HG02623 (cell line): Measurements from ENCODE around the gene TTC23L.
"Not testable (repeated sequence)": the region's sequence is repeated elsewhere in the genome, so short reads cannot be mapped to it uniquely, and the experiment has no call there.

Source experiments
- ATAC-seq: cut with Tn5 transposase; IDR thresholded peaks from one replicate; pipeline ENCODE4 v1.9.1; 2021; ENCODE audit warnings: moderate library complexity; ENCODE audit not compliant: unreplicated experiment

The TTC23L gene, protein sequence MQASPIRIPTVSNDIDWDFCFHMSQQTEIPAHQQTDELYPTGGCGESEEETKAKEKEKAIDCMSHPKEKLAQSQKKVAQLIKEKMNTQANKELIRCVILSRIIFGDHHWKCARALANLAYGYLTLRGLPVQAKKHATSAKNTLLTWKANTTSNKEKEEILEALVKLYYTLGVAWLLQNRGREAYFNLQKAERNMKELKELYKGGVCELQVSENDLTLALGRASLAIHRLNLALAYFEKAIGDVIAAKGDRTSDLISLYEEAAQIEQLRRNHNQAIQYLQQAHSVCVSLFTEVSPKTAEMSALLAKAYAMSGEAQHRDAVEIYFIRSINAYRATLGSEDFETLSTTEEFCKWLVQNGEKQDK

DNA sequence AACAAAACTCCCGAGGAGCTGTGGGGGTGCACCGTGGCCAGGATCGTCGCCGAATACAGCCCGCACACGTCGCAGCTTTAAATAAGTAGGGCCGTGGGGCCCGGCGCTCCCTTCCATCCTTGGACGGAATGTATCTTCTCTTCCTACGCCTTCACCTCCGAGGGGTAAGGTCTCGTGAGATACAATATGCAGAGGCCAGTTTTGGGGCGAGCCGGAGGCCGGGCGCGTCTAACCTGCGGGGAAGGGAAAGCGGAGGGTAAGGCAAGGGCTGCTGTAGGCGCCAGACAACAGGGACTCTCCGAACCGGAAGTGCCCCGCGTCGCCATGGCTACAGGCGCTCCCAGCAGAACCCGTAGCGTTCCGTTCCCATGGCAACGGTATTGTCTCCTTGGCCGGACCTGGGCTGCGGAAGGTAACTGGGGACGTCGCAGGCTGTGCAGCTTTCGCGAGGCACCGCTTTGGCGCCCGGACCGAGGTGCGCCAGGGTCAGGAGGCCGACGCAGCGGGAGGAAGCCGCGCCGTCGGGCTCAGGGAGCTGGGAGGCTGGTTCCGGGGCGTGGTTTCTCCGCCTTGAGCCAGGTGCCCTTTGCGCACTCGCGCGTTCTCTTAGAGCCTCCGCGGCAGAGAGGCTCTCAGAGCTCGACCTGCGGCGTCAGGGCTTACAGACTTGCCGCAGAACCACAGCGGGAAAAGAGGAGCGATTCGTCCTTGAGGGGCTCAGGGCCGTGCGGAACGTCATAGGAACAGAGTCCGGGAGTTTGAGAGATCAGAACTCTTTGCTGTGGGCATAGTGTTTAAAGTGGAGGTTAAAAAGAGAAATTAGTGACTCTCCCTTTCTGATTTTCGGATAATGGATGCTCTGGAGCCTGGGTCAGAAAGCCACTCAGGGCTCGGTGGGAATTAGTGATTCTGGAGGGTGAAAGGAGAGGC, at the start of gene TTC23L:
TSS of gene TTC23L (plus strand) at position 380 of the 930 bp plus-strand sequence. CDS start 1,508 bp downstream, outside the sequence.
- peak; percentile 97 for ATAC-seq

DNA sequence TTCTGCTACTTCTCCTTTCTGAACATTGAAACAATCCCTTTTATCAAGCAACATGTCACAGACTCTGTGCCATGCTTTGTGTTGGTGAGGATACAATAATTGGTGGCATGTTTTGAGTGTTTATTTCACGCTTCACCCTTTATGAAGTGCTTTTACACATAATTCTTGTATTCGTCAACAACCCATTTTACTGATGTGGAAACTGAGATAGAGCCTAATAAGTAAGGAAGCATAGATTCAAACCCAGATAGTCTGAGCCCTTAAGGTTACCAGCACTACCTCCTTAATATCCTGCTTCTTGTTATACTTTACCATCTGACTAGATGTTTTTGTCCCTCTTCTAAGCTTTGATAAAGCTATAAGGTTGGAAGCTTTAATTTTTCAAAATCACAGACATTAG, 49.3 kb upstream of the TTC23L start:
- ATAC-seq: no peak

DNA sequence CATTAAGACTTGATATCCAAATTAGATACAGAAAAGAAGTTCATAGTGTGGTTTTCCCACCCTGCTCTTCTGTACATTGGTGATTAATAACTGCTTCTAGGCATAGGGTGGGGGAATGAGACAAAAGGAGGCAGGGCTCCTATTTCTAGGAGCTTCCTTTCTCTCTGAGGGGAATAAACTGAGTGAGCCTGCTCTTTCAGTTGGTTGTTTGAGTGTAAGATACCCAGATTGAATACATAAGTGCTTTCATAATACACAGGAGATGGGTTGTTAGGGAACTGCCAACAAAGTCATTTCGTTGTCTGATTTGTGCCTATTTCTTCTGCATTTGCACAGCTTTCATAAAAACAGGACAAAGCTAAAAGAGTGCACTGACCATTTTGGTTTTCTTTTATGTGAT, 48.9 kb upstream of the TTC23L start:
- no peak for ATAC-seq

DNA sequence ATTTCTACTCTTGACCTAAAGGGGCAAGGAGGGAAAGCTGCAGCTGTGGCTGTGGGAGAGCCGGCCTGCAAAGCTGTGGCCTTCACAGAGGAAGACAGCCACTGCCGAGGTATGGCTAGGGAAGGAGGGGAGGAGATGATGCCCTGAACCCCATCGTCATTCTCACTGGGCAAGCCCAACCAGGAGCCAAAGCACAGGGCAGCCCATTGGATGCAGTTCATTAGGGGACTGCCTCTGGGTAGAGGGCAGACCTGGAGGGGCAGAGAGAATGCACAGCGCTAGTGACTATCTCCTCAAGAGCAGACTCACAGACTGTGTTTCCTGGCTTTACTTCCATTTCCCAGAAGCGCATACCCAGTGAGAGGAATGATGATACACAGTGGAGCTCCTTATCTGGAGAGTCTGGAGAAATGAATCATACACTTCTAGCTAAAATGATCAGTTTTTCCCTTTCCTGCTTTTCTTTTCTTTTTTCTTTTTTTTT, 47.2 kb upstream of the TTC23L start:
- no peak for ATAC-seq

DNA sequence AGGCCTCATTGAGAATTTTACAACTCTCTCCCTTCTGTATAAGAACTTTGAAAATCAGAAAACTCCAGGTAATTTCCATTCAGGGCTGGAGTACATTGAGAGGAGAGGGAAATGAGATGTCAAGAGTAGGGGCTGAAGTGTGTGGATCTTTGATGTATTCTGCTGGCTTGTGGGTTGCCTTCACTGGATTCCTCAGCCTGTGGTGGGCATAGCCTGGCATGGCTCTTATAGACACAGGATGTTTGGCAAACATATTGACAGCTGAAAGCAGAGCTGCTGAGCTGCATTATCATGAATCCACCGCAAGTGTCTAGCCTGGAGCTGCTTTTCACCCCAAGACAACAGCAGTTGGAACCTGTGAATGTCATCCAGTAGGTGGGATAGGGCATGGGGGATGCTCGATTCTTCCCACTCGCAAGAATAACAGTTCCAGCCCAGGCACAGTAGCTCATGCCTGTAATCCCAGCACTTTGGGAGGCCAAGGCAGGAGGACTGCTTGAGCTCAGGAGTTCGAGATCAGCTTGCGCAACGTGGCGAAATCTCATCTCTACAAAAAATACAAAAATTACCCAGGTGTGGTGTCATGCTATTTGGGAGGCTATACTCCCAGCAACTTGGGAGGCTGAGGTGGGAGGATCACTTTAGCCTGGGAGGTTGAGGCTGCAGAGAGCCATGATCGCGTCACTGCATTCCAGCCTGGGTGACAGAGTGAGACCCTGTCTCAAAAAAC, 36.0 kb upstream of the TTC23L start:
- no peak for ATAC-seq

DNA sequence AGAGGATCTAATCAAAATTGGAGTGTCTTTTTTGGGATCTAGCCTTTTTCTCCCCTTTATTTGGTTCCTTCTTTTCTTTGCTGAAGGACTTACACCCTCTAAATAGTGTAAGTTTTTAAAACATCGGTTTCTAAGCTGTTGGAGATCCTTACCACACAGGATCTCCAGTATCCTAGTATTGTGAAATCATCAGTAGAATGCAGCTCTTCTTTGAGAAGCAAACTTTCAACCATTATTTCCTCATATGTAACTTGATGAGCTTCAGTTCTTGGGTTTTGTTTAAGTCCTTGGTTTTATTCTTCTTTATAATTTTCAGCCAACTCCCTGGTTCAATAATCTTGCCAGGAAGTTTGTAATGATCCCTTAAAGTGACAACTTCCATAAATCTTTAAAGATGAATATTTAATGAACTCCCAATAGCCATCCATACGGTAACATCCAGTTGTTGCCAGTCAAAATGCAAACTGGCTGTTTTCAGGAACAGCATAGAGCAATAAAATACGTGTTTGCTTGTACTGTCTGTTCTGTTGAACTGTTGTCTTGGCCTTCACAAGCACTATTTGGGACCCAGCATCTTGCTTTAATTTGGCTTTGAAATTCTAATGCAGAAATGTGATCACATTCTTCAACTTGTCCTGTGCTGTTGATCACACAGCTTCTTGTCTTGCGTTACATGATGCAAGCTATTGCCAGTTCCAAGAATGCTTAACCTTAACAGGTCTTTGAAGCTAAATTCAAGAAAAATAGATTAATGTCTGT, 34.8 kb upstream of the TTC23L start:
- no peak for ATAC-seq

DNA sequence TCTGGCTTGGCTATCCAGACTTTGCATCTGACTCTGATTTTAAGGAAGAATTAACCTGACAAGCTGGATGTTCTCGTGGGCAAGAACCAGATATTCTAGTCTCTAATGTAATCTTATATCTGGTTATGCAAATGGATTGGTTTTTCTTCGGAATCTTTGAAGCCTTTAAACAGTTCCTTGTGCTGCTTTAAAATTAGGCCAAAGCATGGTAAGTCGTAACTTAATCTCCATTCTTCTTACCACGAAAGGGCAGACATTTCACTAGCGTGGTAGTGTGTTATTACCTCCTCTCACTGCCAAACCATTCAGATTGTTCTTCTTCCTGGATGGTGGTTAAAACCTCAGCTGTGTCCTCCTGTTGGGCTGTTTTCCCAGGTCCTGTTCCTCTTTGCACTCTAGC, 34.1 kb upstream of the TTC23L start:
- no peak for ATAC-seq

DNA sequence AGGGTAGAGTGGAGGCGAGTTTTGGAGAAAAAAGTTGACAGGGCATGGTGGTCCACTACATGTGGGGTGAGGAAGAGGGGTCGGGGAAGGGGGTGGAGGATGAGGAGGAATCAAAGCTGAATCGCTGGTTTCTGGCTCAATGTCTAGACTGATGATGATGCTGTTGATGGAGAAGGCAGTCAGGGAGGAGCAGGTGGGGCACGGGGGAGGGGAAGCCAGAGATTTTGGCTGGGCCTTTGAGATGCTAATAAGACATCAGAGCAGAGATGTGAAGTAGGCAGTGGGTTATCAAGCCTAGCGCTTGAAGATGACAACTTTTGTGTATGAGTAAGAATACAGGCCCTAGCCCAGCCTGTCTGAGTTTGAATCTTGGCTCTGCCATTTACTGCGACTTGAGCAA, 32.4 kb upstream of the TTC23L start:
- ATAC-seq: no peak

DNA sequence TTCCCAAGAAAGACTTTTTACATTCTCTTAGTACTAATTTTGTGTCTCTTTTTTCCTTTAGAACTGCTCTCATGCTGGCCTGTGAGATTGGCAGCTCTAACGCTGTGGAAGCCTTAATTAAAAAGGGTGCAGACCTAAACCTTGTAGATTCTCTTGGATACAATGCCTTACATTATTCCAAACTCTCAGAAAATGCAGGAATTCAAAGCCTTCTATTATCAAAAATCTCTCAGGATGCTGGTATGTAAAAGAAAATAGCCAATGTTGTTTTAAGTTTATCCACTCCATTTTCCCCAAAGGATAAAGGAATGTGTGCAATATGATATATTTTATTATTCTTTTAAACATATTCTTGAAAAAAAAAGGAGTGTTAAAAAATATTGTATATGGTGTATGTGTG, 27.3 kb upstream of the TTC23L start:
- no peak for ATAC-seq

DNA sequence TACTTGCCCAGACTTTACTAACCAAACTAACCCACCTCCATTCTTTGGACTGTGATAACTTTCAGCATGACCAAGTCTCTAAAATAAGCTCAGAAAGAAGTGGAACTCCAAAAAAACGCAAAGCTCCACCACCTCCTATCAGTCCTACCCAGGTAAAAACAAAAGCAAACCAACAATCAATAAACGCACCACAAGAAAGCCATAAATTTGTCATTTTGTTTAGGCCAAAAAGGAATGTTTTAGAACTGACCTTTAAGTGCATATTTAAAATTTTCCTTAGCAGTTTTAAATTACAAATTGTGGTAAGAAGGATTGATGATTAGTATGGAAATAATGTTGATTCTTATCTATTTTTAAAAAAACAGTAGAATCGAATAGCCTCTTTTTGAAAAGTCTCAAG, 25.5 kb upstream of the TTC23L start:
- ATAC-seq: no peak

DNA sequence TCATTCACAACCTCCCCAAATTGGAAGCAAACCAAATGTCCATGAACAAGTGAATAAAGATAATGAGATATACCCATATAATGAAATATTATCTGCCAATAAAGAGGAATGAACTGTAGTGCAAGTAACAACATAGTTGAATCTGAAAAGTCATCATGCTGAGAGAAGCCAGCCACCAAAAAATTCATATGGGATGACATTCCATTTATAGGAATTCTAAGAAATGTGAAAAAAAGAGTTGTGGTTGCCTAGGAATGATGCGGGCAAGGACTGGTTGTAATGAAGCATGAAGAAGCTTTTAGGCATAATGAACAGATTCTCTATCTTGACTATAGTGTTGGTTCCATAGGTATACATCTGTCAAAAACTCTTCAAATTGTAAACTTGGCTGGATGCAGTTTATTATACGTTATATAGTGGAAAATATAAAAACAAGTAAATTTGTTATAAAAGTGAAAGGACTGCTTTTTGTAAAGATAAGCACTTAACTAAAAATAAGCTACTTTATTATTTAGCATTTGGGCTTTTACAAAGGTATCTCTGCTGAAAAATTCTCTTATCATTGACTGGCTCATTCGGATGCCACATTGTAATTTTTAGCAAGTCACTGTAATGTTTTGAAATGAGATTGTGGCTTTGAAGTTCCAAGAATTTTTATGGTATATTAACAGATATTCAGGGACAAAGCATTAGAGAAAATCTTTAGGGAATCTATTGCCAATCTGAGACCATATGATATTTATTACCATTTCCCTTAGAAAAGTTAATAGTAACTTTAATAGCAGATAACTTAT, 21.2 kb upstream of the TTC23L start:
- no peak for ATAC-seq

DNA sequence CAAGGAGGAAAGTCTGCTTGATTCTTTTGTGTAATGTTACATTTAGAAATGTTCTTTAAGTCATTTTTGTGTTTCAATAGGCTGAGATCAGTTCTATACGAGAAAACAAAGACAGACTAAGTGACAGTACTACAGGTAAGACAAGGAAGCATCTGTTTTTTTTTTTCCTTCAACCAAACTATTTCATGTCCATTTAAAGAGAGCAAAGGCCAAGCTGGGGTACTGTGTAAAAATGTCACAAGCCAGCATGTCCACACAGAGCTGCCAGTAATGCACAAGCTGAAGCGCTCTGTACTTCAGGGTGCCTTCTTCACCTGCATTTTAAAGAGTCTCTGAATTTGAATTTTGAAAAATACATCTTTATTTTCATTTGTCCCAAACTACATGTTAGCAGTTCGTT, 20.2 kb upstream of the TTC23L start:
- ATAC-seq: no peak

DNA sequence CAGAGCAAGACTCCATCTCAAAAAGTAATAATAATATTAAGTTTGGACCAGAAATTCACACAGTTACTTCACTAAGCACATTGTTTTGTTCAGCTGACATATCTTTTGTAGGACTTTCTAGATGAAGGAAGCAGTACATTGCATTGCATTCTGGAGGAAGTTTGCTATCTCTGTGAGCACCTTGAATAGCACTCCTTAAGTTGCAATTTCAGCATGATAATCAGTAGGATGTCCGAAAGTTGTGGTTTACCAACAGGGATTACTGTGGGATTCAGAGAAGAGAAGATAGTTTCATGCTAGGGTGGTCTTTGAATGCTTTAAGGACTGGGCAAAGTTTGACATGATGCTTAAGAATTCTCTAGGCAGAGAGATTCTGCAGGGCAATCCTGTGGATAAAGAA, 18.4 kb upstream of the TTC23L start:
- ATAC-seq: no peak

DNA sequence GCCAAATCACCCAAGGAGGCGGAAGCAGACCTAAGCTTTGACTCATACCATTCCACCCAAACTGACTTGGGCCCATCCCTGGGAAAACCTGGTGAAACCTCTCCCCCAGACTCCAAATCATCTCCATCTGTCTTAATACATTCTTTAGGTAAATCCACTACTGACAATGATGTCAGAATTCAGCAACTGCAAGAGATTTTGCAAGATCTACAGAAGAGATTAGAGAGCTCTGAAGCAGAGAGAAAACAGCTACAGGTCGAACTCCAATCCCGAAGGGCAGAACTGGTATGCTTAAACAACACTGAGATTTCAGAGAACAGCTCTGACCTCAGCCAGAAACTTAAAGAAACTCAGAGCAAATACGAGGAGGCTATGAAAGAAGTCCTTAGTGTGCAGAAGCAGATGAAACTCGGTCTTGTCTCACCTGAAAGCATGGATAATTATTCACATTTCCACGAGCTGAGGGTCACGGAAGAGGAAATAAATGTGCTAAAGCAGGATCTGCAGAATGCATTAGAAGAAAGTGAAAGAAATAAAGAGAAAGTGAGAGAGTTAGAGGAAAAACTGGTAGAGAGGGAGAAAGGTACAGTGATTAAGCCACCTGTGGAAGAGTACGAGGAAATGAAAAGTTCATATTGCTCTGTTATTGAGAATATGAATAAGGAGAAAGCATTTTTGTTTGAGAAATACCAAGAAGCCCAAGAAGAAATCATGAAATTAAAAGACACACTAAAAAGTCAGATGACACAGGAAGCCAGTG, 15.8 kb upstream of the TTC23L start:
- no peak for ATAC-seq

DNA sequence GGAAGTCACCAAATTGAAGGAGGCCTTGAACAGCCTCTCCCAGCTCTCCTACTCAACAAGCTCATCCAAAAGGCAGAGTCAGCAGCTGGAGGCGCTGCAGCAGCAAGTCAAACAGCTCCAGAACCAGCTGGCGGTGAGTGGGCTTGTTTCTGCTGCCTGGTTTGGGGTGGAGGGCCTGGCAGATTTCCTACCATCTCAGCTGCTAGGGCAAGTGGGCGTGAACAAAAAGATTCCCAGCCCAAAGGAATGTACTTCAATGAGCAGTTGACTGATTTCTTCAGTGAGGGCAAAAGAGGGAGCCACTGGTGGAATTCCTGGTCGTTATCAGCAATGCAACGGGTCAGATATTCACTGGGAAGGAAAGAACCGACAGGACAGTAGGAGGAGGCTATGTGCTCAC, 12.6 kb upstream of the TTC23L start:
- ATAC-seq: no peak

DNA sequence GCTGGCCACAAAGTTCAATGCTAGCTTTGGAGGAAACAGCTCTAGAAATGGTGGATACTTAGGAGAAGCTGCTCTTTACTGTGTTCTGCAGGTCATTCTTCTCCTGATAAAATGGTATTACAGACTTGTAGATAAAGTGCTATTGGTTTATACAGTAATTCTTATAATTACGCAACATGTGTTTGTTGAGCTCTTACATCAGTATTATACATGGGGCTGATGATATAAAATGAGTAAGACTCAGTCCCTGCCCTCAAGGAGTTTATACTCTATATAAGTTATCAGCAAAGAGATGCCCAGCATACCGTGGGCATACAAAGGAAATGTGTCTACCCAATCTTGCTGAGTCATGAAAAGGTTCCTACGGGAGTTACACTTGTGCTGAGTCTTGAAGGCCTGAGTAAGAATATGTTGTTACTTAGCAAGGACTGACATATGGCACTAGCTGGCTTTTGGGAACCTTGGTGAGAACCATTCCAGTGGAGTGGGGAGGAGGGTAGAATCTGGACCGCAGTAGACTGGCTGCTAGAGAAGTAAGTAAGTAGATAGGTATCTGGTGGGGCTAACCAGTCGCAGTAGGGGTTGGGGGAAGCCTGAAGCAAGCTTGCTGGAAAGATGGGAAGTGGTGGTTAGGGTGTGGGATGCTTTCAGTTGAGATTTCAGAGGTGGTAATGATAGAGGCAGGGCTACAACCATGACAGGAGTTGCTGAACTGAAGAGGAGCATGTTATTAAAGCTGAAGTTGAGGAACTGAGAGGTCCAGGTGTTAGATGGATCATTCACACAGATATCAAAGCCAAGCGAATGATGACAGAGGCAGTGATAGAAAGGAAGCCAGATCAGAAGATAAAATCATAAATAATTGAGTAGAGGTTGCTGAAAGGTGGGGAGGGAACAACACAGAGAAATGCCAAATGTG, 11.1 kb upstream of the TTC23L start:
- no peak for ATAC-seq

DNA sequence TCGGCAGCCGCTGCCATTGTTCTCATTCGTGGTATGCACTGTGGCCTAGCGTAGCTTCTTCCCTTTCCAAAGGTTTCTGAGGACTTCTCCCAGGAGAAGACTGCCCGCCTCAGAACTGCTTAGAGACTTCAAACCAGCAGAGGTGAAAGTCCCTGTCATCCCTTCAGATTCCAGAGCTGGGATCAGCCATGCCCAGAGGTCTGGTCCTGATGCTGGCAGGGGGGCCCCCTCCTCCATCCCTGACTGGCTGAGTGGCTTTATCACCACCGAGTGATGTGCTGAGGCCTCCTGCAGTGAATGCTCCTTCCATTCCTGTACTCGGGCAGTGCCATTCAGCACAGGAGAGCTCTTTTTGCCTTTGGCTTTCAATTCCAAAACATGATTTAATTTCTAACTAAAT, 8.1 kb upstream of the TTC23L start:
- ATAC-seq: not testable (repeated sequence)

DNA sequence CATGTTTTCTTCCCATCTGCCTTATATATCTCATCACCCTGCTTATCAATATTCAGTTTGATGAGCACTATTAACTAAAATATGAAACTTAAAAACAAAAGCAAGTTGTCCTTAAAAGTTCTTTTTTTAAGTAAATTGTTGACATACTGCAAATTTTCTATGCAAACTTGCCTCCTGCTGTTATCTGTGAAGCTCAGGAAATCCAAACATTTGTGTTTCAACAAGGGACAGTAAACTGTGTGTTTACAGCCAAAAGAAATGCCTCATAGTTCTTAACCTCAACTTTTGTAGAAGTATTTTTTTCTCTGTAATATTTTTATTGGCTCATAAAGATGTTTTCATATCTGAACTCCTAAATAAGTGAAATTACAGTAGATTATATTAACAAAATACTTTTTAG, 7.7 kb upstream of the TTC23L start:
- ATAC-seq: no peak
